GM06990 (cell line): ENCODE results near the gene RNF150.

Experiments
- DNase-seq: peaks from one replicate; pipeline ENCODE4 v3.0.0-alpha.2; 2011; ENCODE audit not compliant: insufficient read length; ENCODE audit errors: extremely low read depth
- H3K27me3 ChIP-seq: replicated peaks from 2 replicates; pipeline ENCODE4 v1.6.0; 2011; ENCODE audit warnings: low read length; ENCODE audit not compliant: control insufficient read depth, insufficient read depth
- H3K36me3 ChIP-seq: 2 replicates; pipeline ENCODE4 v1.5.1; 2011; ENCODE audit warnings: low read length; ENCODE audit not compliant: control insufficient read depth, insufficient read depth
- H3K4me3 ChIP-seq: replicated peaks from 2 replicates; pipeline ENCODE4 v1.5.1; 2011; ENCODE audit warnings: low read depth, mild to moderate bottlenecking, control low read depth, low read length
- CTCF ChIP-seq: IDR thresholded peaks from 2 replicates; pipeline ENCODE4 v1.5.1; 2011; ENCODE audit warnings: low read length, control low read depth, mild to moderate bottlenecking, inconsistent platforms; ENCODE audit not compliant: insufficient read depth, poor library complexity, severe bottlenecking

RNF150 gene

GRCh38 chr4:140865253-140866217 lies 267.7 kb downstream of the RNF150 start:
- no peak for DNase-seq
- TF ChIP-seq CTCF = no peak
- no peaks in the 10 kb centered on the region; the same call in 1 of the 2 replicates for H3K27me3 ChIP-seq

GRCh38 chr4:140863197-140863596 lies 270.1 kb downstream of the RNF150 start:
- DNase-seq = no peak
- no peaks in the 10 kb centered on the region for H3K36me3 ChIP-seq
- TF ChIP-seq CTCF = no peak
- no peaks in the 10 kb centered on the region; the same call in 1 of the 2 replicates for H3K27me3 ChIP-seq
- H3K4me3 ChIP-seq = no peak overlapping the region

More at GRCh38 chr4:140865253-140866217, 267.7 kb downstream of the RNF150 start:
- no peak overlapping the region for H3K4me3 ChIP-seq
- no peaks in the 10 kb centered on the region for H3K36me3 ChIP-seq

GRCh38 chr4:140862177-140862442 lies 271.2 kb downstream of the RNF150 start:
- no peak for TF ChIP-seq CTCF
- H3K27me3 ChIP-seq = no peaks in the 10 kb centered on the region; the same call in 1 of the 2 replicates
- H3K4me3 ChIP-seq = no peak overlapping the region
- no peaks in the 10 kb centered on the region for H3K36me3 ChIP-seq
- DNase-seq = no peak

GRCh38 chr4:140861359-140862176 lies 271.7 kb downstream of the RNF150 start:
- TF ChIP-seq CTCF = peak; percentile 58
- peak; percentile 15 for DNase-seq
- no peak overlapping the region for H3K4me3 ChIP-seq
- no peaks in the 10 kb centered on the region; the same call in 1 of the 2 replicates for H3K27me3 ChIP-seq
- no peaks in the 10 kb centered on the region for H3K36me3 ChIP-seq

- H3K27me3 ChIP-seq = no peaks in the 10 kb centered on the region; the same call in 1 of the 2 replicates
- H3K4me3 ChIP-seq = no peak overlapping the region
- H3K36me3 ChIP-seq = no peaks in the 10 kb centered on the region
- TF ChIP-seq CTCF = no peak
- DNase-seq = no peak
These were observed 274.4 kb downstream of the RNF150 start for GRCh38 chr4:140858897-140859296.
